IPS-18c (cell line): Measurements from ENCODE around the gene YAE1.
A peak's percentile ranks its signal among the peaks of the same experiment; 100 is the strongest.

Experiments
- H3K4me3 ChIP-seq: 2 replicates; pipeline ENCODE4 v1.7.0; 2013; ENCODE audit warnings: low read depth, mild to moderate bottlenecking, low read length, moderate library complexity; ENCODE audit not compliant: insufficient read depth
- H3K9me3 ChIP-seq: one replicate; pipeline ENCODE4 v1.6.1; 2013; ENCODE audit warnings: mild to moderate bottlenecking, low read length, moderate library complexity; ENCODE audit not compliant: control insufficient read depth, insufficient read depth

Gene YAE1

GRCh38 chr7:39620486-39620885, 54.3 kb downstream of the YAE1 start:
- H3K9me3 ChIP-seq = peaks cover 3% of the 10 kb centered on the region
- H3K4me3 ChIP-seq = no peak overlapping the region

GRCh38 chr7:39621261-39621660, 55.1 kb downstream of the YAE1 start:
- peaks cover 3% of the 10 kb centered on the region for H3K9me3 ChIP-seq
- no peak overlapping the region for H3K4me3 ChIP-seq

DNA sequence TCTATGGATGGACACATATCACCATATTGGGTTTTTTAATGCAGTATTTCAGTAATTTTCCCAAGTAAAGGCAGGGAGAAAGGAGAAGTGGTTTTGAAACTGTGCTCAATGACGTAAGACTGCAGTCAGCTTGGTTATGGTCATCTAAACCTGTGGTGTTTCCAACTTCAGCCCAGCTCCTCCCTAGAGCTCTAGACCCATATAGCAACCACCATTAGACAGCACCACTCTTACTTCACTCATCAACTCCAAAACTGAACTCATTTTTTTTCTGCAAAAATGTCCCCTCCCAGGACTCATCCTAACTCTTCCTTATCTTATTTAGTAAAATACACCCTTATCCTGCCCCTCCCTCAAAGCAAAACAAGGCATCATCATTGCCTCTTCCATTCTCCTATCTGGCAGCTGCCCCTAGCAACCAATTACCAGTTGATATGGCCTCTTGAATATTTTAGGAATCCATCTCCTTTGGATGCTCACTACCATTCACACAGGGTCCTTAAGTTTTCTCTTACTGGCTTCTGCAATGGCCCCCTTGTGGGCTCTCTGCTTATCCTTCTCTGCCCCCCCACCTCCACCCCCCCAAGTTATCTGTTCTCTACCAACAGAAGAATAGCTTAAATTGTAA, 55.7 kb downstream of the YAE1 start:
- peak overlapping the region; percentile 81 for H3K4me3 ChIP-seq
- H3K9me3 ChIP-seq = peaks cover 3% of the 10 kb centered on the region
